GM18858 (cell line): ENCODE results near the gene SMIM27.
"Not testable (repeated sequence)": the region's sequence is repeated elsewhere in the genome, so short reads cannot be mapped to it uniquely, and the experiment has no call there.

ENCODE experiments used
- ATAC-seq: cut with Tn5 transposase; IDR thresholded peaks from one replicate; pipeline ENCODE4 v1.9.1; 2021; ENCODE audit not compliant: unreplicated experiment

SMIM27 gene

GRCh38 chr9:32596096-32596865 lies 44.2 kb downstream of the SMIM27 start:
- no peak for ATAC-seq

- no peak for ATAC-seq
These were observed 44.8 kb downstream of the SMIM27 start for GRCh38 chr9:32596936-32597335.

GRCh38 chr9:32599021-32599420 lies 46.9 kb downstream of the SMIM27 start:
- ATAC-seq, result not testable (repeated sequence)
